Ishikawa (cell line): ENCODE data around the gene TGM2.

Experiments used
- CEBPB ChIP-seq: IDR thresholded peaks from 2 replicates; pipeline ENCODE4 v1.6.1; 2012
- CREB1 ChIP-seq: IDR thresholded peaks from 2 replicates; pipeline ENCODE4 v1.6.1; 2012; ENCODE audit warnings: low read depth
- EGR1 ChIP-seq: IDR thresholded peaks from 2 replicates; pipeline ENCODE4 v1.6.1; 2012
- EP300 ChIP-seq: IDR thresholded peaks from 2 replicates; pipeline ENCODE4 v1.6.1; 2012; ENCODE audit warnings: borderline replicate concordance
- FOXM1 ChIP-seq: IDR thresholded peaks from 2 replicates; pipeline ENCODE4 v1.6.1; 2012; ENCODE audit warnings: low read depth, borderline replicate concordance
- NFIC ChIP-seq: IDR thresholded peaks from 2 replicates; pipeline ENCODE4 v1.6.1; 2012
- RAD21 ChIP-seq: IDR thresholded peaks from 2 replicates; pipeline ENCODE4 v1.6.1; 2012; ENCODE audit warnings: low read depth
- TAF1 ChIP-seq: IDR thresholded peaks from 2 replicates; pipeline ENCODE4 v1.6.1; 2012; ENCODE audit warnings: low read depth, mild to moderate bottlenecking
- TCF12 ChIP-seq: IDR thresholded peaks from 2 replicates; pipeline ENCODE4 v1.6.1; 2012; ENCODE audit warnings: low read depth
- TEAD4 ChIP-seq: IDR thresholded peaks from 2 replicates; pipeline ENCODE4 v1.6.1; 2012
- YY1 ChIP-seq: IDR thresholded peaks from 2 replicates; pipeline ENCODE4 v1.6.1; 2012; ENCODE audit warnings: low read depth
- ZBTB7A ChIP-seq: IDR thresholded peaks from 2 replicates; pipeline ENCODE4 v1.6.1; 2012; ENCODE audit warnings: low read depth
- TF ChIP-seq, protein P1 (sequence below): IDR thresholded peaks from 2 replicates; pipeline ENCODE4 v1.6.1; 2012; ENCODE audit warnings: low read depth, mild to moderate bottlenecking
- TF ChIP-seq, protein P2 (sequence below): IDR thresholded peaks from 2 replicates; pipeline ENCODE4 v1.6.1; 2012
- TF ChIP-seq, protein P3 (sequence below): IDR thresholded peaks from 2 replicates; pipeline ENCODE4 v1.6.1; 2012

The TGM2 gene

DNA sequence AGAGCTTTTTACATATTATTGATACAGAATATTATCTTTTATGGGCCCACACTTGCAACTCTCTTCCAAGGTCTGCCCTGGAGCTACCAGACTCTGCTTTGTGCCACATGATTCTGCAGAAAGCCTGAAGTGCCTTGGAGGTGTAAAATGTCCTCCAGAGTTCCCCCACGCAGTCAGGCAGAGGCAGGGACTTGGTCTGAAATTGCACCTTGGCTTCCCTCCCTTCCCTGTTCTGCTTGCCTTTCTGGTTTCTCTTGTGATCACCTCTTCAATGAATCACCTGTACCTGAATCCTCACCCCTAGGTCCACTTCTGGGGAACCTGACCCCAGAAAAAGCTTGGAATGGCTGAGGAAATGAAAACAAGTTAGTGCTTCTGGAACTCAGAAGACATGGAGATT is 43.0 kb upstream of the TGM2 start:
- no peak for TF ChIP-seq TAF1
- TF ChIP-seq CREB1 = no peak
- no peak for TF ChIP-seq FOXM1
- no peak for TF ChIP-seq ZBTB7A
- no peak for TF ChIP-seq CEBPB
- no peak for TF ChIP-seq EP300
- TF ChIP-seq YY1 = no peak
- TF ChIP-seq TCF12 = no peak
- no peak for TF ChIP-seq EGR1
- no peak for TF ChIP-seq TEAD4

DNA sequence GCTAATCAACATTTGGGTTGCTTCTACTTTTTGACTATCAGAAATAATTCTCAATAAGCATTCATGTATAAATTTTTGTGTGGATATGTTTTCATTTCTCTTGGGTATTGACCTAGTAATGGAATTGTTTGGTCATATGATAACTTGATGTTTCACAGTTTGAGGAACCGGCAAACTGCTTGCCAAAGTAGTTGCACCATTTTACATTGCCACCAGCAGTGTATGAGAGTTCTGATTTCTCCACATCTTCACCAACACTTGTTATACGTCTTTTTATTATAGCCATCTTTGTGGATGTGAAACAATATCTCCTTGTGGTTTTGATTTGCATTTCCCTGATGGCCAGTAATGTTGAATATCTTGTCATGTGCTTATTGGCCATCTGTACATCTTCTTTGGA is 42.6 kb upstream of the TGM2 start:
- no peak for TF ChIP-seq ZBTB7A
- no peak for TF ChIP-seq NFIC
- TF ChIP-seq, protein P1, sequence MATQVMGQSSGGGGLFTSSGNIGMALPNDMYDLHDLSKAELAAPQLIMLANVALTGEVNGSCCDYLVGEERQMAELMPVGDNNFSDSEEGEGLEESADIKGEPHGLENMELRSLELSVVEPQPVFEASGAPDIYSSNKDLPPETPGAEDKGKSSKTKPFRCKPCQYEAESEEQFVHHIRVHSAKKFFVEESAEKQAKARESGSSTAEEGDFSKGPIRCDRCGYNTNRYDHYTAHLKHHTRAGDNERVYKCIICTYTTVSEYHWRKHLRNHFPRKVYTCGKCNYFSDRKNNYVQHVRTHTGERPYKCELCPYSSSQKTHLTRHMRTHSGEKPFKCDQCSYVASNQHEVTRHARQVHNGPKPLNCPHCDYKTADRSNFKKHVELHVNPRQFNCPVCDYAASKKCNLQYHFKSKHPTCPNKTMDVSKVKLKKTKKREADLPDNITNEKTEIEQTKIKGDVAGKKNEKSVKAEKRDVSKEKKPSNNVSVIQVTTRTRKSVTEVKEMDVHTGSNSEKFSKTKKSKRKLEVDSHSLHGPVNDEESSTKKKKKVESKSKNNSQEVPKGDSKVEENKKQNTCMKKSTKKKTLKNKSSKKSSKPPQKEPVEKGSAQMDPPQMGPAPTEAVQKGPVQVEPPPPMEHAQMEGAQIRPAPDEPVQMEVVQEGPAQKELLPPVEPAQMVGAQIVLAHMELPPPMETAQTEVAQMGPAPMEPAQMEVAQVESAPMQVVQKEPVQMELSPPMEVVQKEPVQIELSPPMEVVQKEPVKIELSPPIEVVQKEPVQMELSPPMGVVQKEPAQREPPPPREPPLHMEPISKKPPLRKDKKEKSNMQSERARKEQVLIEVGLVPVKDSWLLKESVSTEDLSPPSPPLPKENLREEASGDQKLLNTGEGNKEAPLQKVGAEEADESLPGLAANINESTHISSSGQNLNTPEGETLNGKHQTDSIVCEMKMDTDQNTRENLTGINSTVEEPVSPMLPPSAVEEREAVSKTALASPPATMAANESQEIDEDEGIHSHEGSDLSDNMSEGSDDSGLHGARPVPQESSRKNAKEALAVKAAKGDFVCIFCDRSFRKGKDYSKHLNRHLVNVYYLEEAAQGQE = no peak

GRCh38 chr20:38205001-38205400 is 39.9 kb upstream of the TGM2 start:
- TF ChIP-seq, protein P2, sequence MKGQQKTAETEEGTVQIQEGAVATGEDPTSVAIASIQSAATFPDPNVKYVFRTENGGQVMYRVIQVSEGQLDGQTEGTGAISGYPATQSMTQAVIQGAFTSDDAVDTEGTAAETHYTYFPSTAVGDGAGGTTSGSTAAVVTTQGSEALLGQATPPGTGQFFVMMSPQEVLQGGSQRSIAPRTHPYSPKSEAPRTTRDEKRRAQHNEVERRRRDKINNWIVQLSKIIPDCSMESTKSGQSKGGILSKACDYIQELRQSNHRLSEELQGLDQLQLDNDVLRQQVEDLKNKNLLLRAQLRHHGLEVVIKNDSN = no peak
- TF ChIP-seq, protein P1 = no peak
- no peak for TF ChIP-seq CREB1
- TF ChIP-seq EP300 = no peak
- no peak for TF ChIP-seq CEBPB
- no peak for TF ChIP-seq TCF12
- no peak for TF ChIP-seq RAD21
- no peak for TF ChIP-seq FOXM1
- TF ChIP-seq YY1 = no peak
- no peak for TF ChIP-seq NFIC
- TF ChIP-seq TEAD4 = no peak
- TF ChIP-seq, protein P3, sequence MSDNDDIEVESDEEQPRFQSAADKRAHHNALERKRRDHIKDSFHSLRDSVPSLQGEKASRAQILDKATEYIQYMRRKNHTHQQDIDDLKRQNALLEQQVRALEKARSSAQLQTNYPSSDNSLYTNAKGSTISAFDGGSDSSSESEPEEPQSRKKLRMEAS = no peak

- TF ChIP-seq CREB1 (no peak), TAF1 (no peak), ZBTB7A (no peak), TEAD4 (no peak), YY1 (no peak), EGR1 (no peak), RAD21 (no peak), CEBPB (no peak), NFIC (no peak), FOXM1 (no peak), TCF12 (no peak)
- TF ChIP-seq, protein P1 = no peak
- TF ChIP-seq, protein P2 = no peak
These were observed 38.9 kb upstream of the TGM2 start for GRCh38 chr20:38203981-38204357.

DNA sequence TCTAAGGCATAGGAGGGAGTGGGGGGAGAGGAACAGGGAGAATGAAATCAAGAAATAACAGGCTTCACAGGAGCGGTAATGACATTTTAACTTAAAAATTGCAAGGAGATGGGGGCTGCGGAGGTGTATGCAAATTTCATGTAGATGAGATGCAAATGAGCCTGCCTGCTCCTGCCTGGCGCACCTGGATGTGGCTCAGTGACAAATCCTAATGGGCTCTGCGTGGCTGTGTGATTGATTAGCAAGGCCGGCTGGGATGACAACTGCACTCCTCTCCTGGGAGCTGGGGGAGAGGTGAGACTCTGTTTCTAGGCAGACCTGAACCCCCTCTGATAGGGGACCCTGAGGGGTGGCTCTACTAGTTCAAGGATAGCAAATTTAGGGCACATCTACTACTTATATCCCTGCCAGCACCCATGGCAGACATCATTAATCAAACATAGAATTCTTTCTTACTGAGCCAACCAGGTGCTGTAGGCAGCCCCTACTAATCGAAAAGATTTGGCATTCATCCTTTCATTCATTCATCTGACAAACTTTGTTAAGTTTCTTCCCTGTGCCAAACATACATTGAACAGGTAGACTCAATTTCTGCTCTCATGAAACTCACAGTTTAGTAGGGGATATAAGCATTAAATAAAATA is 38.4 kb upstream of the TGM2 start:
- TF ChIP-seq TCF12 (no peak), ZBTB7A (no peak), YY1 (no peak), TEAD4 (no peak), FOXM1 (no peak)
- TF ChIP-seq, protein P3 = no peak
